Large intestine (tissue), 3 donors: ENCODE measurements around the gene KRT35. TPM values are rescaled to one million over a fixed set of nuclear protein-coding genes. Genes with fewer than 3 reads are reported as not detected.
"Not testable (repeated sequence)": the region's sequence is repeated elsewhere in the genome, so short reads cannot be mapped to it uniquely, and the experiment has no call there.

Source experiments
- DNase-seq, 2 donors: peaks; one replicate each; pipeline versions ENCODE4 v3.0.0 to v3.0.0-alpha.2; 2013
- H3K27ac ChIP-seq: one replicate; pipeline ENCODE4 v1.5.1; 2013; ENCODE audit warnings: low read length
- H3K27me3 ChIP-seq: 2 replicates; pipeline ENCODE4 v1.6.1; 2013; ENCODE audit warnings: low read length; ENCODE audit not compliant: control insufficient read depth, insufficient read depth
- H3K36me3 ChIP-seq: 2 replicates; pipeline ENCODE4 v1.6.1; 2013; ENCODE audit warnings: low read length; ENCODE audit not compliant: control insufficient read depth, insufficient read depth
- H3K4me1 ChIP-seq: one replicate; pipeline ENCODE4 v1.6.1; 2013; ENCODE audit warnings: low read length; ENCODE audit not compliant: control insufficient read depth, insufficient read depth
- H3K4me3 ChIP-seq: one replicate; pipeline ENCODE4 v1.5.1; 2013; ENCODE audit warnings: low read length
- H3K9me3 ChIP-seq: one replicate; pipeline ENCODE4 v1.6.1; 2013; ENCODE audit warnings: mild to moderate bottlenecking, low read depth, low read length, moderate library complexity; ENCODE audit not compliant: control insufficient read depth
- WGBS: methylation state at CpG from one replicate; pipeline ENCODE4 v1.1.5; 2013; ENCODE audit warnings: low lambda C conversion rate; ENCODE audit not compliant: insufficient coverage; 5-methylcytosine and 5-hydroxymethylcytosine counted together
- polyA plus RNA-seq: library from polyadenylated mRNA; unstranded; fragments of 120-200 nt; gene quantifications from one replicate; pipeline ENCODE4 v1.2.1, GENCODE V29; 2013

KRT35 gene
- polyA plus RNA-seq, 1 donor = not detected

GRCh38 chr17:41437769-41438168, 43.2 kb downstream of the KRT35 start:
- Histone ChIP-seq H3K4me1 (no peaks in the 10 kb centered on the region), H3K4me3 (no peak overlapping the region), H3K27me3 (peaks cover 13% of the 10 kb centered on the region), H3K36me3 (no peaks in the 10 kb centered on the region), H3K9me3 (no peaks in the 10 kb centered on the region), H3K27ac (no peak overlapping the region)
- no peak for DNase-seq
- WGBS = no CpG with 5 or more reads among the region's 9 CpGs

GRCh38 chr17:41437254-41437653, 43.7 kb downstream of the KRT35 start:
- Histone ChIP-seq H3K4me3 (no peak overlapping the region), H3K9me3 (no peaks in the 10 kb centered on the region), H3K27ac (no peak overlapping the region), H3K36me3 (no peaks in the 10 kb centered on the region), H3K27me3 (peaks cover 12% of the 10 kb centered on the region), H3K4me1 (no peaks in the 10 kb centered on the region)
- WGBS = no CpG with 5 or more reads among the region's 7 CpGs
- no peak for DNase-seq

GRCh38 chr17:41434415-41434814, 46.5 kb downstream of the KRT35 start:
- DNase-seq = peak in 1 of 2 donors; percentile 34
- WGBS = no CpG with 5 or more reads among the region's 5 CpGs
- H3K9me3 ChIP-seq = no peaks in the 10 kb centered on the region
- H3K27ac ChIP-seq = no peak overlapping the region
- H3K4me3 ChIP-seq = no peak overlapping the region
- no peaks in the 10 kb centered on the region for H3K4me1 ChIP-seq
- H3K36me3 ChIP-seq = no peaks in the 10 kb centered on the region
- peaks cover 16% of the 10 kb centered on the region for H3K27me3 ChIP-seq

GRCh38 chr17:41434005-41434404, 46.9 kb downstream of the KRT35 start:
- no peak for DNase-seq
- no peaks in the 10 kb centered on the region for H3K4me1 ChIP-seq
- no peaks in the 10 kb centered on the region for H3K9me3 ChIP-seq
- no peak overlapping the region for H3K27ac ChIP-seq
- no peak overlapping the region for H3K4me3 ChIP-seq
- H3K27me3 ChIP-seq = peaks cover 16% of the 10 kb centered on the region
- H3K36me3 ChIP-seq = no peaks in the 10 kb centered on the region
- WGBS = no CpG with 5 or more reads among the region's 4 CpGs

- Histone ChIP-seq H3K27me3 (peaks cover 16% of the 10 kb centered on the region), H3K4me3 (no peak overlapping the region), H3K36me3 (no peaks in the 10 kb centered on the region), H3K27ac (no peak overlapping the region), H3K4me1 (no peaks in the 10 kb centered on the region), H3K9me3 (no peaks in the 10 kb centered on the region)
- WGBS = 0% methylated on average over 1 of the region's 4 CpGs
- no peak for DNase-seq
Measured at GRCh38 chr17:41433586-41433985, 47.4 kb downstream of the KRT35 start.

GRCh38 chr17:41430376-41430775, 50.6 kb downstream of the KRT35 start:
- H3K27me3 ChIP-seq = peaks cover 12% of the 10 kb centered on the region
- DNase-seq, H3K9me3 ChIP-seq, H3K36me3 ChIP-seq, H3K4me3 ChIP-seq, H3K4me1 ChIP-seq, H3K27ac ChIP-seq: not testable (repeated sequence)
- no CpG with 5 or more reads among the region's 9 CpGs for WGBS

- H3K27ac ChIP-seq = no peak overlapping the region
- H3K27me3 ChIP-seq = peaks cover 12% of the 10 kb centered on the region
- H3K4me3 ChIP-seq = no peak overlapping the region
- H3K36me3 ChIP-seq = no peaks in the 10 kb centered on the region
- WGBS = no CpG with 5 or more reads among the region's 7 CpGs
- H3K4me1 ChIP-seq = no peaks in the 10 kb centered on the region
- H3K9me3 ChIP-seq = no peaks in the 10 kb centered on the region
- DNase-seq = no peak
Measured at GRCh38 chr17:41429667-41430066, 51.3 kb downstream of the KRT35 start.

GRCh38 chr17:41428591-41429291, 52.2 kb downstream of the KRT35 start:
- no peak for DNase-seq
- Histone ChIP-seq H3K4me1 (no peaks in the 10 kb centered on the region), H3K27ac (no peak overlapping the region), H3K36me3 (no peaks in the 10 kb centered on the region), H3K27me3 (peaks cover 18% of the 10 kb centered on the region), H3K4me3 (no peak overlapping the region), H3K9me3 (no peaks in the 10 kb centered on the region)
- WGBS = 82% methylated on average over 2 of the region's 4 CpGs

Other genes starting within 250 kb of the KRT35 start
- gene KRTAP9-3, start 248.7 kb downstream of the KRT35 start, polyA plus RNA-seq = not detected
- not detected for gene KRTAP9-8, start 243.2 kb downstream of the KRT35 start, polyA plus RNA-seq
- gene KRTAP9-4, start 231.5 kb downstream of the KRT35 start, polyA plus RNA-seq = not detected
- not detected for gene KRTAP9-9, start 225.8 kb downstream of the KRT35 start, polyA plus RNA-seq
- not detected for gene KRTAP9-6, start 215.8 kb downstream of the KRT35 start, polyA plus RNA-seq
- gene KRTAP9-7, start 205.5 kb downstream of the KRT35 start, polyA plus RNA-seq = not detected
- gene KRTAP29-1, start 178.3 kb downstream of the KRT35 start, polyA plus RNA-seq = not detected
- gene KRTAP16-1, start 171.8 kb downstream of the KRT35 start, polyA plus RNA-seq = not detected
- 0.07 TPM for gene KRTAP17-1, start 165.4 kb downstream of the KRT35 start, polyA plus RNA-seq
- gene KRT33A, start 130.3 kb downstream of the KRT35 start, polyA plus RNA-seq = not detected
- not detected for gene KRT33B, start 111.3 kb downstream of the KRT35 start, polyA plus RNA-seq
- gene KRT34, start 98.8 kb downstream of the KRT35 start, polyA plus RNA-seq = not detected
- gene KRT31, start 83.5 kb downstream of the KRT35 start, polyA plus RNA-seq = not detected
- gene KRT37, start 56.6 kb downstream of the KRT35 start, polyA plus RNA-seq = not detected
- not detected for gene KRT38, start 40.2 kb downstream of the KRT35 start, polyA plus RNA-seq
- not detected for gene KRT32, start 13.8 kb downstream of the KRT35 start, polyA plus RNA-seq
- gene KRT36, start 8.8 kb upstream of the KRT35 start, polyA plus RNA-seq = 0.03 TPM
- gene KRT13, start 24.5 kb upstream of the KRT35 start, polyA plus RNA-seq = 0.94 TPM
- gene KRT15, start 37.7 kb upstream of the KRT35 start, polyA plus RNA-seq = 0.79 TPM
- gene KRT19, start 47.2 kb upstream of the KRT35 start, polyA plus RNA-seq = 81.9 TPM
- not detected for gene KRT9, start 90.9 kb upstream of the KRT35 start, polyA plus RNA-seq
- gene KRT14, start 105.7 kb upstream of the KRT35 start, polyA plus RNA-seq = 0.07 TPM
- gene KRT16, start 131.6 kb upstream of the KRT35 start, polyA plus RNA-seq = not detected
- gene KRT17, start 143.4 kb upstream of the KRT35 start, polyA plus RNA-seq = 1.1 TPM
- 791 TPM for gene EIF1, start 207.7 kb upstream of the KRT35 start, polyA plus RNA-seq
- 0.28 TPM for gene GAST, start 231.2 kb upstream of the KRT35 start, polyA plus RNA-seq